ENCODE data around the gene AKT1. TPM values are rescaled to one million over a fixed set of nuclear protein-coding genes. Genes with fewer than 3 reads are reported as not detected.

The AKT1 gene
- total and polyA plus RNA-seq, 4 donors: 30.6 to 192 (median 58.7) TPM

DNA sequence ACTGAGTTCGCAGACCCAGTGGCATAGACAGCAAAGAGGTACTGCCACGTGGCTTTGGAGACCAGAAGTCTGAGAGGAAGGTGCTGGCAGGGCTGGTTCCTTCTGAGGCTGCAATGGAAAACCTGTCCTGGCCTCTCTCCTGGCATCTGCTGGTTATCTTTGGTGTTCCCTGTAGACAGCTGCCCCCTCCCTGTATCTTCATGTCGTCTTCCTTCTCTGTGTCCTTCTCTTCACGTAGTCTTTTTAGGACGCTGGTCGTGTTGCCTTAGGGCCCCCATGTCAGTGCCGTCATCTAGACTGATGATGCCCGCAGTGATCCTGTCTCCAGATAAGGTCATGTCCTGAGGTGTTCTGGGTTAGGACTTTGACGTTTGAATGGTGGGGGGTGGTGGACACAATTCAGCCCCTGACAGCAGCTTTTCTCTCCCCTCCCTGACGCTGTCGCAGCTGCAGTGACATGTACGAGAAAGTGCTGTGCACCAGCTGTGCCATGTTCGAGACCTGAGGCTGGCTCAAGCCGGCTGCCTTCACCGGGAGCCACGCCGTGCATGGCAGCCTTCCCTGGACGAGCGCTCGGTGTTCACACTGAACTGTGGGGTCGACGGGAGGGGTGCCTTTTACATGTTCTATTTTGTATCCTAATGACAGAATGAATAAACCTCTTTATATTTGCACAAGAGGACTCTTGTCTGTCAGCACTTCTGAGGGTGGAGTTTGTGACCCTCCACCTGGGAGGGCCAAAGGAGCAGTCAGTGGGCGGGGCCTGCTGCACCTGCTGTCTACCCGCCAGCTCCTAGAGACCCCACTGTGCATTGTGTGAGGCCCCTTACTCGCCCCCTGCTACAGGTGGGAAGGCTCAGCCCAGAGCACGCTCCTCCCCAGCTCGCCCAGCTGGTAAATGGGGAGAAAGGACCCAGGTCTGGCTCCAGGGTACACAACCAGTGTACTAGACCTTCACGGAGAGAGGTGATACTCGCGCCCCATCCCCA lies 36.3 kb downstream of the AKT1 start:
- 86% methylated on average over 30 of the region's 30 CpGs for WGBS
- Histone ChIP-seq H3K9ac (ENCODE audit: low read depth in 1 of 2, low read length in 2 of 2) (no peak overlapping the region), H3K4me1 (ENCODE audit: control insufficient read depth in 4 of 4, insufficient read depth in 4 of 4, low read length in 3 of 4) (peaks cover 5 to 19% (median 18%) of the 10 kb centered on the region in 4 donors), H3K9me3 (ENCODE audit: control insufficient read depth in 4 of 4, low read length in 3 of 4) (no peaks in the 10 kb centered on the region), H3K36me3 (ENCODE audit: control insufficient read depth in 4 of 4, insufficient read depth in 3 of 4, low read depth in 1 of 4, low read length in 3 of 4) (peaks cover 5 to 40% (median 18%) of the 10 kb centered on the region in 4 donors), H3K27me3 (ENCODE audit: control insufficient read depth in 4 of 4, insufficient read depth in 4 of 4, low read length in 3 of 4) (no peaks in the 10 kb centered on the region), H3K4me3 (ENCODE audit: low read depth in 1 of 3, low read length in 3 of 3) (no peak overlapping the region), H3K27ac (ENCODE audit: low read depth in 1 of 2, low read length in 2 of 2) (no peak overlapping the region)
- no peak for DNase-seq (ENCODE audit: low spot score)
- TF ChIP-seq SP1 (IDR thresholded peaks at IDR 0.05) (no peak), GABPA (IDR thresholded peaks at IDR 0.05 in 1 of 2, conservative IDR thresholded peaks at IDR 0.05 in 1 of 2) (no peak), JUND (IDR thresholded peaks at IDR 0.05) (no peak), HNF4A (conservative IDR thresholded peaks at IDR 0.05) (no peak), NR2F2 (IDR thresholded peaks at IDR 0.05) (no peak), YY1 (IDR thresholded peaks at IDR 0.05) (no peak), TAF1 (conservative IDR thresholded peaks at IDR 0.05) (no peak), RXRA (IDR thresholded peaks at IDR 0.05) (no peak), HNF4G (IDR thresholded peaks at IDR 0.05) (no peak), RAD21 (IDR thresholded peaks at IDR 0.05) (no peak), FOXA2 (IDR thresholded peaks at IDR 0.05) (no peak), EGR1 (IDR thresholded peaks at IDR 0.05; ENCODE audit: low read depth in 2 of 2) (no peak), FOXA1 (IDR thresholded peaks at IDR 0.05) (no peak)
- TF ChIP-seq, protein P1, sequence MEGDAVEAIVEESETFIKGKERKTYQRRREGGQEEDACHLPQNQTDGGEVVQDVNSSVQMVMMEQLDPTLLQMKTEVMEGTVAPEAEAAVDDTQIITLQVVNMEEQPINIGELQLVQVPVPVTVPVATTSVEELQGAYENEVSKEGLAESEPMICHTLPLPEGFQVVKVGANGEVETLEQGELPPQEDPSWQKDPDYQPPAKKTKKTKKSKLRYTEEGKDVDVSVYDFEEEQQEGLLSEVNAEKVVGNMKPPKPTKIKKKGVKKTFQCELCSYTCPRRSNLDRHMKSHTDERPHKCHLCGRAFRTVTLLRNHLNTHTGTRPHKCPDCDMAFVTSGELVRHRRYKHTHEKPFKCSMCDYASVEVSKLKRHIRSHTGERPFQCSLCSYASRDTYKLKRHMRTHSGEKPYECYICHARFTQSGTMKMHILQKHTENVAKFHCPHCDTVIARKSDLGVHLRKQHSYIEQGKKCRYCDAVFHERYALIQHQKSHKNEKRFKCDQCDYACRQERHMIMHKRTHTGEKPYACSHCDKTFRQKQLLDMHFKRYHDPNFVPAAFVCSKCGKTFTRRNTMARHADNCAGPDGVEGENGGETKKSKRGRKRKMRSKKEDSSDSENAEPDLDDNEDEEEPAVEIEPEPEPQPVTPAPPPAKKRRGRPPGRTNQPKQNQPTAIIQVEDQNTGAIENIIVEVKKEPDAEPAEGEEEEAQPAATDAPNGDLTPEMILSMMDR (IDR thresholded peaks at IDR 0.05; ENCODE audit: low read depth, low read length, missing input control): no peak
- TF ChIP-seq, protein P2, sequence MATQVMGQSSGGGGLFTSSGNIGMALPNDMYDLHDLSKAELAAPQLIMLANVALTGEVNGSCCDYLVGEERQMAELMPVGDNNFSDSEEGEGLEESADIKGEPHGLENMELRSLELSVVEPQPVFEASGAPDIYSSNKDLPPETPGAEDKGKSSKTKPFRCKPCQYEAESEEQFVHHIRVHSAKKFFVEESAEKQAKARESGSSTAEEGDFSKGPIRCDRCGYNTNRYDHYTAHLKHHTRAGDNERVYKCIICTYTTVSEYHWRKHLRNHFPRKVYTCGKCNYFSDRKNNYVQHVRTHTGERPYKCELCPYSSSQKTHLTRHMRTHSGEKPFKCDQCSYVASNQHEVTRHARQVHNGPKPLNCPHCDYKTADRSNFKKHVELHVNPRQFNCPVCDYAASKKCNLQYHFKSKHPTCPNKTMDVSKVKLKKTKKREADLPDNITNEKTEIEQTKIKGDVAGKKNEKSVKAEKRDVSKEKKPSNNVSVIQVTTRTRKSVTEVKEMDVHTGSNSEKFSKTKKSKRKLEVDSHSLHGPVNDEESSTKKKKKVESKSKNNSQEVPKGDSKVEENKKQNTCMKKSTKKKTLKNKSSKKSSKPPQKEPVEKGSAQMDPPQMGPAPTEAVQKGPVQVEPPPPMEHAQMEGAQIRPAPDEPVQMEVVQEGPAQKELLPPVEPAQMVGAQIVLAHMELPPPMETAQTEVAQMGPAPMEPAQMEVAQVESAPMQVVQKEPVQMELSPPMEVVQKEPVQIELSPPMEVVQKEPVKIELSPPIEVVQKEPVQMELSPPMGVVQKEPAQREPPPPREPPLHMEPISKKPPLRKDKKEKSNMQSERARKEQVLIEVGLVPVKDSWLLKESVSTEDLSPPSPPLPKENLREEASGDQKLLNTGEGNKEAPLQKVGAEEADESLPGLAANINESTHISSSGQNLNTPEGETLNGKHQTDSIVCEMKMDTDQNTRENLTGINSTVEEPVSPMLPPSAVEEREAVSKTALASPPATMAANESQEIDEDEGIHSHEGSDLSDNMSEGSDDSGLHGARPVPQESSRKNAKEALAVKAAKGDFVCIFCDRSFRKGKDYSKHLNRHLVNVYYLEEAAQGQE (IDR thresholded peaks at IDR 0.05): no peak
- TF ChIP-seq, protein P3, sequence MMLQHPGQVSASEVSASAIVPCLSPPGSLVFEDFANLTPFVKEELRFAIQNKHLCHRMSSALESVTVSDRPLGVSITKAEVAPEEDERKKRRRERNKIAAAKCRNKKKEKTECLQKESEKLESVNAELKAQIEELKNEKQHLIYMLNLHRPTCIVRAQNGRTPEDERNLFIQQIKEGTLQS (IDR thresholded peaks at IDR 0.05): no peak
- TF ChIP-seq, protein P4, sequence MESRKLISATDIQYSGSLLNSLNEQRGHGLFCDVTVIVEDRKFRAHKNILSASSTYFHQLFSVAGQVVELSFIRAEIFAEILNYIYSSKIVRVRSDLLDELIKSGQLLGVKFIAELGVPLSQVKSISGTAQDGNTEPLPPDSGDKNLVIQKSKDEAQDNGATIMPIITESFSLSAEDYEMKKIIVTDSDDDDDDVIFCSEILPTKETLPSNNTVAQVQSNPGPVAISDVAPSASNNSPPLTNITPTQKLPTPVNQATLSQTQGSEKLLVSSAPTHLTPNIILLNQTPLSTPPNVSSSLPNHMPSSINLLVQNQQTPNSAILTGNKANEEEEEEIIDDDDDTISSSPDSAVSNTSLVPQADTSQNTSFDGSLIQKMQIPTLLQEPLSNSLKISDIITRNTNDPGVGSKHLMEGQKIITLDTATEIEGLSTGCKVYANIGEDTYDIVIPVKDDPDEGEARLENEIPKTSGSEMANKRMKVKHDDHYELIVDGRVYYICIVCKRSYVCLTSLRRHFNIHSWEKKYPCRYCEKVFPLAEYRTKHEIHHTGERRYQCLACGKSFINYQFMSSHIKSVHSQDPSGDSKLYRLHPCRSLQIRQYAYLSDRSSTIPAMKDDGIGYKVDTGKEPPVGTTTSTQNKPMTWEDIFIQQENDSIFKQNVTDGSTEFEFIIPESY (IDR thresholded peaks at IDR 0.05): no peak
- TF ChIP-seq, protein P5, sequence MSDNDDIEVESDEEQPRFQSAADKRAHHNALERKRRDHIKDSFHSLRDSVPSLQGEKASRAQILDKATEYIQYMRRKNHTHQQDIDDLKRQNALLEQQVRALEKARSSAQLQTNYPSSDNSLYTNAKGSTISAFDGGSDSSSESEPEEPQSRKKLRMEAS (IDR thresholded peaks at IDR 0.05): no peak

Data from liver (tissue), 9 donors.